Measurements from ENCODE around the gene PHACTR3.

DNA sequence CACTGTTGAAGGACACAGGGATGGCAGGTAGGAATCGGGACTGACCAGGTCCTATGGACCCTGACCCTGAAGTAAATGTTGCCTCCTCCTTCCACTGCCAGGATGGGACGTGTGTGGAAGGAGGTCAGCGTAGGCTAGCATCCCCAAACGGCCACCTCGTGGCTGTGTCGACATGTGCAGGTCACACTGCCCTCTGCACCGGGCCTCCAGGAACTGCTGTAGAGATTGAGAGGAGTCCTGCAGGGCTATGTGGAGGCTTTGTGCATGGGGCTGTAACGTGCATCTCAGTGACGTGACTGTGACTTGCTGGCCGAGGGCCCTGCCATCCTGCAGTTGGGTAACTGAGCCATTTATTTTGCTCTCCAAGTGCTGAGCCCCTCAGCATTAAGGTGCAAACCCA lies 149.5 kb downstream of the PHACTR3 start:
- TF ChIP-seq, protein P1, sequence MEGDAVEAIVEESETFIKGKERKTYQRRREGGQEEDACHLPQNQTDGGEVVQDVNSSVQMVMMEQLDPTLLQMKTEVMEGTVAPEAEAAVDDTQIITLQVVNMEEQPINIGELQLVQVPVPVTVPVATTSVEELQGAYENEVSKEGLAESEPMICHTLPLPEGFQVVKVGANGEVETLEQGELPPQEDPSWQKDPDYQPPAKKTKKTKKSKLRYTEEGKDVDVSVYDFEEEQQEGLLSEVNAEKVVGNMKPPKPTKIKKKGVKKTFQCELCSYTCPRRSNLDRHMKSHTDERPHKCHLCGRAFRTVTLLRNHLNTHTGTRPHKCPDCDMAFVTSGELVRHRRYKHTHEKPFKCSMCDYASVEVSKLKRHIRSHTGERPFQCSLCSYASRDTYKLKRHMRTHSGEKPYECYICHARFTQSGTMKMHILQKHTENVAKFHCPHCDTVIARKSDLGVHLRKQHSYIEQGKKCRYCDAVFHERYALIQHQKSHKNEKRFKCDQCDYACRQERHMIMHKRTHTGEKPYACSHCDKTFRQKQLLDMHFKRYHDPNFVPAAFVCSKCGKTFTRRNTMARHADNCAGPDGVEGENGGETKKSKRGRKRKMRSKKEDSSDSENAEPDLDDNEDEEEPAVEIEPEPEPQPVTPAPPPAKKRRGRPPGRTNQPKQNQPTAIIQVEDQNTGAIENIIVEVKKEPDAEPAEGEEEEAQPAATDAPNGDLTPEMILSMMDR (IDR thresholded peaks at IDR 0.05; ENCODE audit: low read length): no peak
- TF ChIP-seq EZH2 (optimal IDR thresholded peaks at IDR 0.05; ENCODE audit: low read depth, low read length): no peak

Data from MM.1S (cell line).